KG1 (cell line): ENCODE data around the gene TRIM69.
"Not testable (repeated sequence)": the region's sequence is repeated elsewhere in the genome, so short reads cannot be mapped to it uniquely, and the experiment has no call there.

Experiments
- DNase-seq: peaks from one replicate; lab custom pipeline; 2025; lab: John Stamatoyannopoulos, UW

The TRIM69 gene

DNA sequence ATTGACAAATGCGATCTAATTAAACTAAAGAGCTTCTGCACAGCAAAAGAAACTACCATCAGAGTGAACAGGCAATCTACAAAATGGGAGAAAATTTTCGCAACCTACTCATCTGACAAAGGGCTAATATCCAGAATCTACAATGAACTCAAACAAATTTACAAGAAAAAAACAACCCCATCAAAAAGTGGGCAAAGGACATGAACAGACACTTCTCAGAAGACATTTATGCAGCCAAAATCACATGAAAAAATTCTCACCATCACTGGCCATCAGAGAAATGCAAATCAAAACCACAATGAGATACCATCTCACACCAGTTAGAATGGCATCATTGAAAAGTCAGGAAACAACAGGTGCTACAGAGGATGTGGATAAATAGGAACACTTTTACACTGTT, 7.1 kb downstream of the TRIM69 start:
- not testable (repeated sequence) for DNase-seq

DNA sequence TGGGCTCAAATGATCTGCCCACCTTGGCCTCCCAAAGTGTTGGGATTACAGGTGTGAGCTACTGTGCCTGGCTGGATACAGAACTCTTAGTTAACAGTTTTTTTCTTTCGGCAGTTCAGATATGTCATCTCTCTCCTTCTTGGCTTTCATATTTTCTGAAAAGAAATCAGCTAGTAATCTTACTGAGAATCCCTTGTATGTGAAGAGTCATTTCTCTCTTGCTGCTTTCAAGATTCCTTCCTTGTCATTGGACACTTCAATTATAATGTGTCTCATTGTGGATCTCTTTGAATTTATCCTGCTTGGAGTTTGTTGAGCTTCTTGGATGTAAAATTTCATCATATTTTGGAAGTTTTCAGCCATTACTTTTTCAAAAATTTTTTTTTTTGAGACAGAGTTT, 17.0 kb downstream of the TRIM69 start:
- DNase-seq, result no peak

- no peak for DNase-seq
These were observed 26.9 kb downstream of the TRIM69 start for GRCh38 chr15:44763187-44763586.

- no peak for DNase-seq
These were observed 27.5 kb downstream of the TRIM69 start for GRCh38 chr15:44763848-44764247.

DNA sequence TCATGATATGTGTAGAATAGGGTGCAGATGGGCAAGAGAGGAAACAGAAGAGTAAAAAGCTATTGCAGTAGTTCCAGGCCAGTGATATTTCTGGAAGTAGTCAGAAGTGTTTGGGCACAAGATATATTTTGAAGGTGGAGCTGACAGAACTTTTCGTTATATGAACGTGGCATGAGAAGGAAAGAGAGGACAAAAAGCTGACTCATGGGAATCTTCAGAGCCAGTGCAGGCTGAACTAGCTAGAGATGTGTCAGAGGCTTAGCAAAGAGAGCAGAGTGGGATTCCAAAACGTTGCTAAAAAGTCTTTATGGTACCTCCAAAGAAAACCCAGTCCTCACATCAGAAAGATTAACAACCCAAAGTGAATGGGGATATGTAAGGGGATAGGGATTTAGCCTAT, 28.7 kb downstream of the TRIM69 start:
- no peak for DNase-seq

- DNase-seq, result no peak
These were observed 33.2 kb downstream of the TRIM69 start for GRCh38 chr15:44769521-44769920.

- DNase-seq, result not testable (repeated sequence)
These were observed 34.4 kb downstream of the TRIM69 start for GRCh38 chr15:44770715-44771114.

DNA sequence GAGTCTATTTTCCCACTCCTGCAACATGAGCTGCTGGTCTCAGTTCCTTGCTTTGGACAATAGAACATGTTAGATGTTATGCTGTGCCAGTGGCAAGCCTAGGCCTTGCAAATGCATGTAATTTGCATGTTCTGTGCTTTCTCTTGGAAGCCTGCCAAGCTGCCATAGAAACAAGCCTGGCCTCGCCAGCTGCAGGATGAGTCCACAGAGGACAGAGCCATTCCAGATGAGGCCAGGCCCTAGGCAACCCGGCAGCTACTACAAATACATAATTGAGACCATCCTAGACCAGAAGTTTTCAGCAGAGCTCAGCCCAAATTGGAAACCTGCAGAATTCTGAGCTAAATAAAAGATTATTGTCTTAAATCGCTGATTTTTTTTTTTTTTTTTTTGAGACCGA, 39.6 kb downstream of the TRIM69 start:
- DNase-seq, result no peak

DNA sequence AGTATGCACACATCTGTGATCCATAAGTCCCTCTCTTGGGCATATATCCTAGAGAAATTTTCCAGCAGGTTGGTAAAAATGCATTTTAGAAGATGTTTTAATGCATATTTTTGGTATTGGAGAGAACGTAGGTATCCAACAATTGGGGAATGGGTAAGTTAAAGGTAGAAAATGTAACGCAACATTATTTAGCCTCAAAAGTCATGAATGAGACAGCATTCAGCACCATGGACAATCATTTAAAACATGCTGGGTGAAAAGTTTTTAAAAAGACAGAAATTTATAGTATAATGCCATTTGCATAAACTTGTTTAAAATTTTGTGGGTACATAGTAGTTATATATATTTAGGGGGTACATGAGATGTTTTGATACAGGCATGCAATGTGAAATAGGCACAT, 43.4 kb downstream of the TRIM69 start:
- no peak for DNase-seq

DNA sequence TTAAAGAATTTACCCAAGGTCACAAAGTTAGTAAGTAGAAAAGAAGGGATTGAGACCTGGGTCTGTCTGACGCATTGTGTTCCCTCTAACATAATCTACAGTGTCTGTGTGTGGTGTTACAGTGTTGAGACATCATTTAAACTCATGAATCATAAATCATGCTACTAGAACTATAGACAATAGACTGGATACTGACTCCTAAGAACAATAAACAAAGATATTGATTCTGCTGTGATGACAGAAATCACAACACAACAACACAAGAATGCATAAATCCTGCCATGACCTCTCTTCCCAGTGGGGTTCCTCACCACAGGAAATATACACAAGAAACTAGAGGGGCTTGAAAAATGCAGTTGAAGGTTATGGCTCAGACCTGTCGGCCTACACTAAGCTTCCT, 44.3 kb downstream of the TRIM69 start:
- DNase-seq, result no peak

- no peak for DNase-seq
These were observed 44.9 kb downstream of the TRIM69 start for GRCh38 chr15:44781128-44781810.

- DNase-seq, result no peak
These were observed 46.2 kb downstream of the TRIM69 start for GRCh38 chr15:44782516-44782915.

GRCh38 chr15:44784918-44785274, 48.6 kb downstream of the TRIM69 start:
- DNase-seq, result not testable (repeated sequence)

GRCh38 chr15:44788748-44789147, 52.4 kb downstream of the TRIM69 start:
- DNase-seq, result no peak

- no peak for DNase-seq
These were observed 53.9 kb downstream of the TRIM69 start for GRCh38 chr15:44790215-44790614.

GRCh38 chr15:44790656-44791055, 54.3 kb downstream of the TRIM69 start:
- DNase-seq, result no peak

GRCh38 chr15:44792715-44793114, 56.4 kb downstream of the TRIM69 start:
- no peak for DNase-seq

DNA sequence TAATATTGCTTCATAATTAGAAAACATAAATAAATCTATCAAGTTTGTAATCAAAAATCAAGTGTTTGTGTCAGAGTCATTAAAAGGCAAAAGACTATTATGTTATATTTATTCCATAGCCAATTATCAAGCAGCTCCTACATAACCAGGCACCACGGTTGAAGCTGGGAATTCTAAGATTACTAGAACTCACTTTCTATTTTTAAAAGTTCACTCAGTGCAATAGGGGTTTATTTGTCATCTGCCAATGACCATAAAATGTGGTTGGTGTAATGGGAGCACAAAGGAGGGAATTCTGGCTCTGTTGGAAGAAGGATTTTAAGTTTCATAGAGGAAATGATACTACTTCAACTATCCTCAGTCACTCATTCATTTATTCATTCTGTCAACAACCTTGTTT, 57.7 kb downstream of the TRIM69 start:
- no peak for DNase-seq

DNA sequence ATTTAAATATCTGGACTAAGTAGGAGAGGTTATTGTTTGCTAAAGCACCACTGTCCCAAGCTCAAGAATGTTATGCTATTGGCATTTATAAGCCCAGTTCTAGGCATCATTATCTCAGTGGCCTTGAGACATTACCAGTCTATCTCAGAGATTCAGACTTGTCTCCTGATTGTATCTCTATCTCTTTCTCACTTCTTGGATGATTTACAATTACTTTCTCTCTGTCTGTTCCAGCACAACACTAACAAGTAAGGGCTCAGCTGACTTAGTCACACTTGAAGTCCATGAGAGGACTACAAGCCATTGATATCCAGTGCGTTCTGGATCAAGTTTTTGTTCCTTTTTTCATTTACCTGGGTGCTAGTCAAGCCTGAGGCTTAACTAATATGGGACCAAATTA, 60.2 kb downstream of the TRIM69 start:
- DNase-seq, result no peak

- no peak for DNase-seq
These were observed 62.5 kb downstream of the TRIM69 start for GRCh38 chr15:44798826-44799225.

- no peak for DNase-seq
These were observed 65.0 kb downstream of the TRIM69 start for GRCh38 chr15:44801364-44801763.

- DNase-seq, result no peak
These were observed 65.5 kb downstream of the TRIM69 start for GRCh38 chr15:44801797-44802196.

DNA sequence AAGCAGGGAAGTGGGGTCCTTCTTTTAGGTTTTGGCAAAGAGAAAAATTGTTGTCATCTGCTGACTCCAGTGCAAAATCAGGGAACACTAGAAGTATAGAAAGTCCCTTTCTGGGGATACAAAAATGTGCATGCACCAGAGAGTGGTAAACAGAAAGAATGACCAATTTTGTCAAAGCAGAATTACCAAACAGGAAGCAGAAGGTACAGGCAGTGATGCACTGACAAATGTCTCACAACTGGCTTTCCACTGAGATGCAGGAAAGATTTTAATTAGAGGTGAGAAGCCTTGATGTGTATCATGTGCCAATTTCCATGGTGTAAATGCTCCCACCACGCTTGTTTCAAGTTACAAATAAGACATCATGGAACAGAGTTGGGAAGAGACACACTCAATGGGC, 66.0 kb downstream of the TRIM69 start:
- DNase-seq, result no peak

GRCh38 chr15:44804298-44805046, 68.1 kb downstream of the TRIM69 start:
- no peak for DNase-seq
